Mucosa of descending colon (tissue), 3 donors: ENCODE data around the gene EPN1. TPM values are rescaled to one million over a fixed set of nuclear protein-coding genes. Genes with fewer than 3 reads are reported as not detected.

Experiments
- ATAC-seq: fragments of 200-7000 bp; cut with Tn5 transposase; one replicate; pipeline ENCODE4 v1.9.1; 2020; ENCODE audit warnings: mild to moderate bottlenecking, moderate library complexity
- DNase-seq, 3 donors: peaks; one replicate each; pipeline ENCODE4 v3.0.0-alpha.2; 2020
- H3K36me3 ChIP-seq: fragments of 200-600 bp; one replicate; pipeline ENCODE4 v1.8.0; 2021; ENCODE audit warnings: low read depth, mild to moderate bottlenecking
- H3K4me1 ChIP-seq: fragments of 200-600 bp; one replicate; pipeline ENCODE4 v1.8.0; 2021; ENCODE audit warnings: low read depth, mild to moderate bottlenecking
- H3K4me3 ChIP-seq: fragments of 200-600 bp; one replicate; pipeline ENCODE4 v1.8.0; 2021; ENCODE audit warnings: mild to moderate bottlenecking
- H3K9me3 ChIP-seq: fragments of 200-600 bp; one replicate; pipeline ENCODE4 v1.8.0; 2021; ENCODE audit warnings: mild to moderate bottlenecking
- intact Hi-C, 2 donors: fragments of 100-400 bp; cut with DNase I in 1 of 2; cut with micrococcal nuclease in 1 of 2; formaldehyde crosslinking; loops; one replicate each; pipeline versions ENCODE4 v1.11.0 to v1.11.1; 2022; cut with DNase I, micrococcal nuclease
- total RNA-seq, 3 donors: library from RNA; stranded (reverse); fragmentation: NEBNext Ultra II Directional in 2 of 3; extraction: Animal tissue kit (Norgen Biotek cat#: 25700) in 2 of 3; gene quantifications; one replicate each; pipeline versions ENCODE4 v1.2.1 to v1.2.4, GENCODE V29; 2021 to 2023
- TF ChIP-seq, protein P1 (sequence below): fragments of 200-600 bp; IDR thresholded peaks from one replicate; pipeline ENCODE4 v1.8.0; 2022; ENCODE audit warnings: antibody characterized with exemption, mild to moderate bottlenecking
- donor health status: DM: no; HTN: no; CAD: no; lungs with moderate emphysema.
- donor health status: DM: no; HTN: no; CAD: no.
- donor health status: DM: no; HTN: yes; CAD: no.

The EPN1 gene
- total RNA-seq, 3 donors from 2014 or later: 156 to 251 (median 192) TPM

DNA sequence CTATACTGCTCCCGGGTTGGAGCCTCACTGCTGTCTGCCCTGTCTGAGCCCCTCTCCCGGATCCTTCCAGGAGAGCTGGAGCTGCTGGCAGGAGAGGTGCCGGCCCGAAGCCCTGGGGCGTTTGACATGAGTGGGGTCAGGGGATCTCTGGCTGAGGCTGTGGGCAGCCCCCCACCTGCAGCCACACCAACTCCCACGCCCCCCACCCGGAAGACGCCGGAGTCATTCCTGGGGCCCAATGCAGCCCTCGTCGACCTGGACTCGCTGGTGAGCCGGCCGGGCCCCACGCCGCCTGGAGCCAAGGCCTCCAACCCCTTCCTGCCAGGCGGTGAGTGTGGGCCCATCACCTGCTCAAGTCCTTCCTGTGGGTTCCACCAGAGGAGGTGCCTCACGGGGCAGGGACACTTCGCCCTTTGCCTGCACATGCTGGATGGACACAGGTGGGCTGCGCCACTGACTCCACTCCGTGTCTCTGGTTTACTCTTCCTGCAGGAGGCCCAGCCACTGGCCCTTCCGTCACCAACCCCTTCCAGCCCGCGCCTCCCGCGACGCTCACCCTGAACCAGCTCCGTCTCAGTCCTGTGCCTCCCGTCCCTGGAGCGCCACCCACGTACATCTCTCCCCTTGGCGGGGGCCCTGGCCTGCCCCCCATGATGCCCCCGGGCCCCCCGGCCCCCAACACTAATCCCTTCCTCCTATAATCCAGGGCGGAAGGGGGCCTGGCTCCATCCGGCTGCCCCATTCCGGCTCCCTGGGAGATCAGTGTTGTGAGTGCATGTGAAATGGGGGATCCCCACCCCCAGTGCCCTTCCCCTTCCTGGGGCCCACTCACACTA lies 19.8 kb downstream of the EPN1 start:
- Histone ChIP-seq H3K4me1 (no peaks in the 10 kb centered on the region), H3K4me3 (no peak overlapping the region), H3K36me3 (no peaks in the 10 kb centered on the region), H3K9me3 (no peaks in the 10 kb centered on the region)
- TF ChIP-seq, protein P1, sequence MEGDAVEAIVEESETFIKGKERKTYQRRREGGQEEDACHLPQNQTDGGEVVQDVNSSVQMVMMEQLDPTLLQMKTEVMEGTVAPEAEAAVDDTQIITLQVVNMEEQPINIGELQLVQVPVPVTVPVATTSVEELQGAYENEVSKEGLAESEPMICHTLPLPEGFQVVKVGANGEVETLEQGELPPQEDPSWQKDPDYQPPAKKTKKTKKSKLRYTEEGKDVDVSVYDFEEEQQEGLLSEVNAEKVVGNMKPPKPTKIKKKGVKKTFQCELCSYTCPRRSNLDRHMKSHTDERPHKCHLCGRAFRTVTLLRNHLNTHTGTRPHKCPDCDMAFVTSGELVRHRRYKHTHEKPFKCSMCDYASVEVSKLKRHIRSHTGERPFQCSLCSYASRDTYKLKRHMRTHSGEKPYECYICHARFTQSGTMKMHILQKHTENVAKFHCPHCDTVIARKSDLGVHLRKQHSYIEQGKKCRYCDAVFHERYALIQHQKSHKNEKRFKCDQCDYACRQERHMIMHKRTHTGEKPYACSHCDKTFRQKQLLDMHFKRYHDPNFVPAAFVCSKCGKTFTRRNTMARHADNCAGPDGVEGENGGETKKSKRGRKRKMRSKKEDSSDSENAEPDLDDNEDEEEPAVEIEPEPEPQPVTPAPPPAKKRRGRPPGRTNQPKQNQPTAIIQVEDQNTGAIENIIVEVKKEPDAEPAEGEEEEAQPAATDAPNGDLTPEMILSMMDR: no peak
- peak in 1 of 3 donors; percentile 56 for DNase-seq
- ATAC-seq: no peak
- intact Hi-C loops: no loop called here

DNA sequence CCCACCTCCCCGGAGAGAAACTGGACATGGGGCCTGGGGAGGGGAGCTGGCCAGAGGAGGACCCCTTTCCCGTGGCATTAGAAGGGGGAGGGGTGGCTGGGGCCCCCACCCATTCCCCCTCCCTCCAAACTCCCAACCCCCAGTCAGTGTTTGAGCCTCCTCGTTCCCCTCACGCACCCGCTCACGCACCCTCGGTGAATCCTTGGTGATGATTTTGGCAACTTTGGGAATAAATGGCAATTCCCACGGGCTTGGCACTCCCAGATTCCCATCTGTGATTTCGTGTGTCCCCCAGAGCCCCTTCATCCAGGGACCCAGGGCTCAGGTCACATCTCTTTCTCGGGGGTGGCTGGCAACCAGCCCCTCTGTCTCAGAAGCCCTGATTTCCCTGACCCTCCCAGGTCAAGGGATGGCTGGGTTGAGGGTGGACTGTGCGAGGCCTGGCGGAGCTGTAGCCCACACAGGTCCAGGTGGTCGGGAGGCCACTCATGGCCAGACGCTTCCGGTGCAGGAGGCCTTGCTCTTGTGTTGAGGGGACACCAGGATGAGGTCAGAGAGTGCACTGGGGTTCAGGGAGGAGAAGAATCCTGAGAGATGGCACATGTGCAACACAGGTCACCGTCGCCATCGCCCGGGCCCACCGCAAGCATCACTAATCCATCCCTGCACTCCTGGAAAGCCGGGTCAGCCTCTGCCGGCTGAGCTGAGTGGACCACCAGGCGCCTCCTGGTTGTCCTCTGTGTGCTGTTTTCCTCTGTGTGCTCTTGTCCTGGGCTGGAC lies 20.7 kb downstream of the EPN1 start:
- no peaks in the 10 kb centered on the region for H3K9me3 ChIP-seq
- H3K4me1 ChIP-seq: no peaks in the 10 kb centered on the region
- DNase-seq: peak in 1 of 3 donors; percentile 33
- intact Hi-C loops: no loop called here
- H3K4me3 ChIP-seq: no peak overlapping the region
- TF ChIP-seq, protein P1: no peak
- H3K36me3 ChIP-seq: no peaks in the 10 kb centered on the region
- ATAC-seq: no peak

DNA sequence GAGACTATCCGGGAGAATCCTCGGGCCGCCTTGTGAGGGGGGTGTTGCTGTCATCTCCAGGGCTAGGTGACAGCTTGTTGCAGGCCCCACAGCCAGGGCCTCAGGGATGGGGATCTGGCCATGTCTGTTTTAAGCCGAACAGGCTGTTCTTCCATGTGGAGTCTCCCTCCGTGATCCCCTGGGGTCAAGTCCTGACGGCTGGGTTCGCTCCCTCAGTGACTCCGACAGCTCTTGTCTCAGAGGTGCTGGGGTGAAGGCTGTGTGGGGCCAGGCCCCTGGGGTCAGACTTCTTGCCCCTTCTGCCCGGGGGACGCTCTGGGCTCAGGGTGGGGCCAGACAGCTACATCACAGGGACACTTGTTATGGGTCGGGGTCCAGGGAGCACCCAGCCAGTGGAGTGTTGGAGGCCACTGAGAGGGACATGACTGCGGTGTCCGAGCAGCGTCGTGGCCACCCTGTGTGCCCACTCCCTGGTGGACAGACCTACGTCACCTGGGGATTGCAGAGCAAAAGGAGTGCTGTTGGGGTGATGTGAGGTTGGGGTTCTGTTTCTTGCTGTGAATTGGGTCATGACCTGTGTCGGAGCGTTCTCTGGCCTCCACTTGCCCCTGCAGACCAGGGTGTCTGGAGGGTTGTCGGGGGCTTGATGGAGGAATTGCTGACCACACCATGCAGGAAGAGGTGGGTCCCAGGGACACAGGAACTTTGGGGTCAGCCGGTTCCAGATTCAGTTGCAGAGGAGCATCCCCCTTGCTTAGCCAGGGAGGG lies 21.5 kb downstream of the EPN1 start:
- no peak for DNase-seq
- TF ChIP-seq, protein P1: no peak
- intact Hi-C loops: no loop called here
- Histone ChIP-seq H3K9me3 (no peaks in the 10 kb centered on the region), H3K4me1 (no peaks in the 10 kb centered on the region), H3K4me3 (no peak overlapping the region), H3K36me3 (no peaks in the 10 kb centered on the region)
- no peak for ATAC-seq

DNA sequence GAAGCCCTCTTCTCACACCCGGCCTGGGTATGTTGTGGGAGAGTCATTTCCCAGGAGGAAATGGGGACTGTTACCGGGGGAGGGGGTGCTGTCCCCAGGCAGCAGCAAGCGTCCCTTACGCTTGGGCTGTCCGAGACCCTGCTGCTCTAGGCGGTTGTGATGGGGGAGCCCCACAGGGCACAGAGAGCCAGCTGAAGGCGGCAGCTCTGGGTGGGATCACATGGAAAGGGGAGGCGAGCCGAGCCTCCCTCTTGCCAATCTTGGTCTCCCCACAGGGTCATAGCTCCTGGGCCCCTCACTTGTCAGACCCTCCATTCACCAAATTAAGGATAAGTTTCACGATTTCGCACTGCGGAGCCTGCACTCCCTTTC lies 22.0 kb downstream of the EPN1 start:
- TF ChIP-seq, protein P1: no peak
- ATAC-seq: no peak
- no peak for DNase-seq
- no peaks in the 10 kb centered on the region for H3K36me3 ChIP-seq
- H3K4me3 ChIP-seq: no peak overlapping the region
- intact Hi-C loops: no loop called here
- no peaks in the 10 kb centered on the region for H3K4me1 ChIP-seq
- no peaks in the 10 kb centered on the region for H3K9me3 ChIP-seq

DNA sequence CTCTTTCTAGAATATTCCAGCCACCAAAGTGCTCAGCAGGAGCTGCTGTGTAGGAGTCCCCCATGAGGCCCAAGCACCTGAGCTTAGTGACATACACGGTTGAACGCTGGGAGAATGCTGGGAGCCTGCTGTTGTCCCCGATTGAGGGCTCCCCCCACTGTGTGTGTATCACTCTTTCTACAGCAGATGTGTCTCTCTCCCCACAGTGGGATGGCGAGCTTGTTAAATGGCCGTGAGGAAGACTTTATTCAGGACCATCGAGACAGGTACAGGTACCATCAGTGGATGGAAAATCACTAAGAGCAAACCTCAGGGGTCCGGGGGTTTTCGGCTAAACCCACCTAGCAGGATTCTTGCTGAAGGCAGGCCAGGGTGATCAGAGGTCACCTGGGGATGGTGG lies 22.7 kb downstream of the EPN1 start:
- intact Hi-C loops: no loop called here
- H3K9me3 ChIP-seq: no peaks in the 10 kb centered on the region
- H3K36me3 ChIP-seq: no peaks in the 10 kb centered on the region
- DNase-seq: no peak
- H3K4me1 ChIP-seq: no peaks in the 10 kb centered on the region
- no peak overlapping the region for H3K4me3 ChIP-seq
- no peak for ATAC-seq
- TF ChIP-seq, protein P1: no peak
